Mammary epithelial cell (primary cell): ENCODE results near the gene PPP2R2B.

Experiments
- CTCF ChIP-seq, 2 donors: IDR thresholded peaks in 1 of 2; conservative IDR thresholded peaks in 1 of 2; 2 replicates each; pipeline ENCODE4 v1.5.1; 2011 to 2012; ENCODE audit warnings: inconsistent platforms in 2 of 2, low read length in 2 of 2, mild to moderate bottlenecking in 2 of 2, control low read depth in 1 of 2, low read depth in 1 of 2; ENCODE audit not compliant: insufficient read depth in 1 of 2; ENCODE audit errors: extremely low read depth in 1 of 2
- EZH2 ChIP-seq: IDR thresholded peaks from 2 replicates; pipeline ENCODE4 v1.6.1; 2012; ENCODE audit warnings: low read length, inconsistent platforms, borderline replicate concordance

DNA sequence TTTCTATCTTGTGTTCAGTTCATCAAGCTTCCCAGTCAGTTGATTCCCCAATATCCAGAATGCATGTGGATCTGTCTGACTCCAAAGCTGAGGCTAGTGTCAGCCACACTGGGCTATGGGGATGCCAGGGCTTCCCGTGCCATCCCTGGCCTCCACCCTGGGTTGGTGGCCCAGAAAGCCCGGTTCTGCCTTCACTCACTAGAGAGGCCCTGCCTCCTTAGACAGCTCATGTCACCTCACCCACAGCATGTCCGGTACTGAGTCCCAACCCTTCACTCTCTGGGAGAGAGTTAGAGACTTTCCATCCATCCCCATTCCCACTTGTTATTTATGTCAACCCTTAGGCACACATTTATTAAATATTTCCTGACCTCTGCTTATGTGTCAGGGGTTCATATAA is 243.1 kb downstream of the PPP2R2B start:
- TF ChIP-seq CTCF (conservative IDR thresholded peaks at IDR 0.05 in 1 of 2, IDR thresholded peaks at IDR 0.05 in 1 of 2; ENCODE audit: extremely low read depth in 1 of 2, insufficient read depth in 1 of 2, low read depth in 1 of 2, low read length in 2 of 2): no peak
- no peak for TF ChIP-seq EZH2
